Natural killer cell (primary cell): Measurements from ENCODE around the gene IER5. TPM values are rescaled to one million over a fixed set of nuclear protein-coding genes. Genes with fewer than 3 reads are reported as not detected.
A peak's percentile ranks its signal among the peaks of the same experiment; 100 is the strongest.

Source experiments
- ATAC-seq, 3 donors: fragments of 150-1000 bp in 2 of 3; fragments of 200-7000 bp in 1 of 3; cut with Tn5 transposase; 1 replicate in 1 of 3; 2 replicates in 2 of 3; pipeline ENCODE4 v1.10.0; 2021; ENCODE audit warnings: mild to moderate bottlenecking in 2 of 3, moderate library complexity in 2 of 3
- DNase-seq, 2 donors: peaks; one replicate each; pipeline versions ENCODE4 v3.0.0 to v3.0.0-alpha.2; 2013 to 2021; ENCODE audit warnings: mixed read lengths in 1 of 2
- H3K27ac ChIP-seq: one replicate; pipeline ENCODE4 v1.5.1; 2013; ENCODE audit warnings: mild to moderate bottlenecking, low read length
- H3K27me3 ChIP-seq: one replicate; pipeline ENCODE4 v1.6.1; 2013; ENCODE audit warnings: low read length; ENCODE audit not compliant: control insufficient read depth, insufficient read depth
- H3K36me3 ChIP-seq: one replicate; pipeline ENCODE4 v1.6.1; 2013; ENCODE audit warnings: low read length; ENCODE audit not compliant: control insufficient read depth, insufficient read depth
- H3K4me1 ChIP-seq: one replicate; pipeline ENCODE4 v1.6.1; 2013; ENCODE audit warnings: low read length; ENCODE audit not compliant: control insufficient read depth, insufficient read depth
- H3K4me3 ChIP-seq: one replicate; pipeline ENCODE4 v1.5.1; 2013; ENCODE audit warnings: low read length
- H3K9me3 ChIP-seq: one replicate; pipeline ENCODE4 v1.6.1; 2013; ENCODE audit warnings: low read length; ENCODE audit not compliant: control insufficient read depth, insufficient read depth
- H3K27ac Mint-ChIP-seq, 2 donors: one replicate each; pipeline ENCODE4 v1.8.0; 2022; ENCODE audit warnings: mild to moderate bottlenecking in 2 of 2, mixed read lengths in 2 of 2, moderate library complexity in 1 of 2
- H3K27me3 Mint-ChIP-seq, 2 donors: one replicate each; pipeline ENCODE4 v1.8.0; 2022; ENCODE audit warnings: low read depth in 2 of 2, mixed read lengths in 2 of 2
- H3K36me3 Mint-ChIP-seq: one replicate; pipeline ENCODE4 v1.8.0; 2022; ENCODE audit warnings: mixed read lengths
- H3K4me1 Mint-ChIP-seq, 2 donors: one replicate each; pipeline ENCODE4 v1.8.0; 2022; ENCODE audit warnings: mixed read lengths in 2 of 2
- H3K4me3 Mint-ChIP-seq: one replicate; pipeline ENCODE4 v1.8.0; 2022; ENCODE audit warnings: mild to moderate bottlenecking, moderate library complexity, mixed read lengths
- H3K9me3 Mint-ChIP-seq, 2 donors: one replicate each; pipeline ENCODE4 v1.8.0; 2022; ENCODE audit warnings: mixed read lengths in 2 of 2
- WGBS: methylation state at CpG from one replicate; pipeline ENCODE4 v1.1.7; 2013; ENCODE audit warnings: missing lambda C conversion rate; ENCODE audit not compliant: insufficient coverage; 5-methylcytosine and 5-hydroxymethylcytosine counted together
- intact Hi-C: fragments of 100-400 bp; cut with micrococcal nuclease; formaldehyde crosslinking; loops from one replicate; pipeline ENCODE4 v1.14.2; 2022
- total RNA-seq, 4 donors: library from RNA; stranded (reverse); fragments of 120-200 nt in 1 of 4; gene quantifications; one replicate each; pipeline versions ENCODE4 v1.2.3 to v1.2.4, GENCODE V29; 2013 to 2022
- TF ChIP-seq, protein P1 (sequence below): fragments of 200-600 bp; IDR thresholded peaks from one replicate; pipeline ENCODE4 v1.8.0; 2022; ENCODE audit warnings: antibody characterized with exemption

Gene IER5
- total RNA-seq, 3 donors from 2014 or later (not counting 1 experiment from before 2014, with no cell fraction given), result 118 to 164 (median 150) TPM

DNA sequence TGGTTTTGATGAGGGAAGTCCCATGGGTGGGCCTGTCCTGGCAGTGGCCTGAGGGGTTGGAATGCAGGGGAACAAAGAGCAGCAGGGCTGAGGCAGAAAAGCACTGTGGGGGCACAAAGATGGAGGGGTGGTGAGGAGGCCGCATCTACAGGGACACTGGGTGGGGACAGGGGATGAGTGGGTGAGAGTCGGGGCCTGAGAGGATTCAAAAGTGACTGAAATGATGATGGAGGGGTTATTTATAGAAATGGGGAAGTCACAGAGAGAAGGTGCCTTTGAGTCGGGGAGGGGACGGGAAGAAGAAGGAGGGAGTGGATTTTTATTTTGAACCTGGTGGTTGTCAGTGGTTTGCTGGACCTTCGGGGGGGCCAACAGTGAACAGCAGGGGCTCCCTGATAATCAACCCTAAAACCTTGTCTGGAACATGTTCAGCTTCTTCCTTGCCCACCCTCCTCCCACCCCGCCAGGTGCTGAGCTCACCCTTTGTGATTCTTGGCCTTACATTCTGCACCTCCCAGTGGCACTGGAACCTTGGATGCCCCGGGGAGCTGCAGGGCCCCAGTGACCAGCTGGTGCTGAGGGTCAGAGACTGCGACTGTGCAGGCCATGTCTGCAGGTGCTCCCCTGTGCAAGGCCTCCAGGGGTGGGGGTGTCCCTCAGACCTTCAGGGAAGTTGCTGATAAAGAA is 42.9 kb downstream of the IER5 start:
- H3K27me3 ChIP-seq, result no peaks in the 10 kb centered on the region
- TF ChIP-seq, protein P1, sequence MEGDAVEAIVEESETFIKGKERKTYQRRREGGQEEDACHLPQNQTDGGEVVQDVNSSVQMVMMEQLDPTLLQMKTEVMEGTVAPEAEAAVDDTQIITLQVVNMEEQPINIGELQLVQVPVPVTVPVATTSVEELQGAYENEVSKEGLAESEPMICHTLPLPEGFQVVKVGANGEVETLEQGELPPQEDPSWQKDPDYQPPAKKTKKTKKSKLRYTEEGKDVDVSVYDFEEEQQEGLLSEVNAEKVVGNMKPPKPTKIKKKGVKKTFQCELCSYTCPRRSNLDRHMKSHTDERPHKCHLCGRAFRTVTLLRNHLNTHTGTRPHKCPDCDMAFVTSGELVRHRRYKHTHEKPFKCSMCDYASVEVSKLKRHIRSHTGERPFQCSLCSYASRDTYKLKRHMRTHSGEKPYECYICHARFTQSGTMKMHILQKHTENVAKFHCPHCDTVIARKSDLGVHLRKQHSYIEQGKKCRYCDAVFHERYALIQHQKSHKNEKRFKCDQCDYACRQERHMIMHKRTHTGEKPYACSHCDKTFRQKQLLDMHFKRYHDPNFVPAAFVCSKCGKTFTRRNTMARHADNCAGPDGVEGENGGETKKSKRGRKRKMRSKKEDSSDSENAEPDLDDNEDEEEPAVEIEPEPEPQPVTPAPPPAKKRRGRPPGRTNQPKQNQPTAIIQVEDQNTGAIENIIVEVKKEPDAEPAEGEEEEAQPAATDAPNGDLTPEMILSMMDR, result no peak
- H3K36me3 ChIP-seq, result no peaks in the 10 kb centered on the region
- Mint-ChIP-seq H3K36me3 (no peaks in the 10 kb centered on the region), H3K4me3 (no peak overlapping the region), H3K4me1 (peaks cover 26 to 45% of the 10 kb centered on the region in 2 donors), H3K9me3 (no peaks in the 10 kb centered on the region), H3K27ac (no peak overlapping the region), H3K27me3 (peaks cover 0 to 5% of the 10 kb centered on the region in 2 donors)
- DNase-seq (no peak), ATAC-seq (no peak)
- peak overlapping the region; percentile 55 for H3K27ac ChIP-seq
- no peaks in the 10 kb centered on the region for H3K9me3 ChIP-seq
- 47% methylated on average over 8 of the region's 8 CpGs for WGBS
- no peak overlapping the region for H3K4me3 ChIP-seq
- peaks cover 72% of the 10 kb centered on the region for H3K4me1 ChIP-seq
- intact Hi-C loops, result no loop called here

DNA sequence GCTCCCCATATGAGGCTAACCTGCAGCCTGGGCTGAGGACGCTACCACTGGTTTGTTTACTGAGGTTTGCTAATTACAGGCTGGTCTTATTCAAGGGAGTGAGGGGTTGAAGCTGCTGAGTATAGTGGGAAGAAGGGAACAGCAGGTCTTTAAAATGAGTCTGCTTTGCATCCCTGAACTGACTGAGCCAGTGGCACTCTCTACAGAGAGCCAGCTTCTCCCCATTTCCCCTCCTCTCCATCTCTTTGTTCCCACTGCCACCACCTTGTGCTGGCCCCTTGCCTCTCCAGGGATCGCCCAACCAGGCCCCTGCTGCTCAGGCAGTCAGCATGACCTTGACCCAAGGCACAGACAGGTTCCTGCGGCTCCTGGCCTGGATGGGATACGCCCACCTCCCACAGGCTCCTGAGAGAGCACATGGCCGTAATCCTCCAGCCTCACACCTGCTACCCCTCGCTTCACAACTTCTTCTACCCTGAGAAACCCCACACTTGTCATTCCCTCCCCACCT is 45.0 kb downstream of the IER5 start:
- H3K27ac Mint-ChIP-seq, result peak overlapping the region; percentile 69 to 77
- no peaks in the 10 kb centered on the region for H3K27me3 ChIP-seq
- TF ChIP-seq, protein P1, result no peak
- H3K4me3 ChIP-seq, result no peak overlapping the region
- H3K4me1 ChIP-seq, result peaks cover 71% of the 10 kb centered on the region
- H3K4me3 Mint-ChIP-seq, result no peak overlapping the region
- intact Hi-C loops, result no loop called here
- no peak for ATAC-seq
- H3K4me1 Mint-ChIP-seq, result peaks cover 45 to 60% of the 10 kb centered on the region in 2 donors
- 89% methylated on average over 6 of the region's 6 CpGs for WGBS
- no peaks in the 10 kb centered on the region for H3K36me3 Mint-ChIP-seq
- DNase-seq, result no peak
- H3K27ac ChIP-seq, result no peak overlapping the region
- peaks cover 0 to 5% of the 10 kb centered on the region in 2 donors for H3K27me3 Mint-ChIP-seq
- no peaks in the 10 kb centered on the region for H3K9me3 ChIP-seq
- no peaks in the 10 kb centered on the region for H3K36me3 ChIP-seq
- H3K9me3 Mint-ChIP-seq, result no peaks in the 10 kb centered on the region

DNA sequence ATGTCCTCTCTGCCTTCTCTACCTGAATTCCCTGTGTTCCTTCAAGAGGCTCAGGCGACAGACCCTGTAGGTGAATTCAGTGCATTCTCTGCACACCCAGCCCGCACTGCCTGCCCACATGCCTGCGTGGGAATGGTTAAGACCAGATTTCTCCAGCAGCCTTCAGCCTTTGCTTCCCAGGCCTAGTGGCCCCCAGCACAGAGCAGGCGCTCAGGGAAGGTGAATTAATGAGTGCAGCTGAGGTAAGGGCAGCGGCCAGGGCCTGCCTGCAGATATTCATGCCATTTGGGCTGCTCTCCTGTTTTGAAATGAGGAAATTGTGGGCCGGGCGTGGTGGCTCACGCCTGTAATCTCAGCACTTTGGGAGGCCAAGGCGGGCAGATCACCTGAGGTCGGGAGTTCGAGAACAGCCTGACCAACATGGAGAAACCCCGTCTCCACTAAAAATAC is 45.5 kb downstream of the IER5 start:
- no peak overlapping the region for H3K4me3 Mint-ChIP-seq

More for the DNA sequence above, 45.5 kb downstream of the IER5 start:
- intact Hi-C loops, result no loop called here
- no peaks in the 10 kb centered on the region for H3K9me3 Mint-ChIP-seq
- H3K4me1 Mint-ChIP-seq, result peaks cover 45 to 60% of the 10 kb centered on the region in 2 donors
- DNase-seq, result no peak
- no peaks in the 10 kb centered on the region for H3K36me3 Mint-ChIP-seq
- TF ChIP-seq, protein P1, result no peak
- 65% methylated on average over 11 of the region's 12 CpGs for WGBS
- peaks cover 0 to 1% of the 10 kb centered on the region in 2 donors for H3K27me3 Mint-ChIP-seq
- peak overlapping the region; percentile 69 to 77 for H3K27ac Mint-ChIP-seq
- Histone ChIP-seq H3K9me3 (no peaks in the 10 kb centered on the region), H3K4me3 (no peak overlapping the region), H3K27me3 (no peaks in the 10 kb centered on the region), H3K27ac (no peak overlapping the region), H3K36me3 (no peaks in the 10 kb centered on the region), H3K4me1 (peaks cover 66% of the 10 kb centered on the region)
- no peak for ATAC-seq
